NB4 (cell line): ENCODE results near the gene SYNDIG1.

Experiments used
- DNase-seq: peaks from one replicate; pipeline ENCODE4 v3.0.0; 2010; ENCODE audit warnings: low read depth
- H3K4me3 ChIP-seq: one replicate; pipeline ENCODE4 v1.5.1; 2011; ENCODE audit warnings: mild to moderate bottlenecking, low read depth, low read length, moderate library complexity
- CTCF ChIP-seq: IDR thresholded peaks from one replicate; pipeline ENCODE4 v1.5.1; 2012; ENCODE audit warnings: low read depth, low read length
- MAX ChIP-seq: IDR thresholded peaks from 2 replicates; pipeline ENCODE4 v1.6.1; 2011; ENCODE audit warnings: low read depth, low read length
- MYC ChIP-seq: IDR thresholded peaks from 2 replicates; pipeline ENCODE4 v1.6.1; 2011; ENCODE audit warnings: low read depth, low read length
- POLR2A ChIP-seq: IDR thresholded peaks from 2 replicates; pipeline ENCODE4 v1.6.1; 2011; ENCODE audit warnings: mild to moderate bottlenecking; ENCODE audit not compliant: insufficient read length; ENCODE audit errors: extremely low read depth

SYNDIG1 gene

GRCh38 chr20:24701668-24702067, 232.2 kb downstream of the SYNDIG1 start:
- no peak for TF ChIP-seq MAX
- no peak for TF ChIP-seq CTCF
- no peak for TF ChIP-seq POLR2A
- TF ChIP-seq MYC = no peak
- DNase-seq = no peak
- H3K4me3 ChIP-seq = no peak overlapping the region

GRCh38 chr20:24702501-24703283, 233.3 kb downstream of the SYNDIG1 start:
- TF ChIP-seq POLR2A (no peak), CTCF (no peak), MYC (no peak), MAX (no peak)
- no peak overlapping the region for H3K4me3 ChIP-seq
- DNase-seq = no peak

- no peak for DNase-seq
- no peak for TF ChIP-seq MAX
- TF ChIP-seq CTCF = no peak
- no peak for TF ChIP-seq MYC
- TF ChIP-seq POLR2A = no peak
- no peak overlapping the region for H3K4me3 ChIP-seq
These were observed 233.8 kb downstream of the SYNDIG1 start for GRCh38 chr20:24703284-24703610.

GRCh38 chr20:24704899-24705298, 235.5 kb downstream of the SYNDIG1 start:
- DNase-seq = no peak
- no peak overlapping the region for H3K4me3 ChIP-seq
- TF ChIP-seq POLR2A (no peak), CTCF (no peak), MYC (no peak), MAX (no peak)

GRCh38 chr20:24705486-24705885, 236.1 kb downstream of the SYNDIG1 start:
- no peak for TF ChIP-seq POLR2A
- TF ChIP-seq MYC = no peak
- peak; percentile 17 for TF ChIP-seq CTCF
- no peak for TF ChIP-seq MAX
- no peak overlapping the region for H3K4me3 ChIP-seq
- DNase-seq = no peak
